Heart left ventricle (tissue), 13 donors: ENCODE results near the gene FBXL17.

Experiments
- POLR2A ChIP-seq, 2 donors: fragments of 450-650 bp; IDR thresholded peaks; one replicate each; pipeline ENCODE4 v1.6.1; 2017; ENCODE audit warnings: antibody characterized with exemption in 2 of 2, mild to moderate bottlenecking in 2 of 2, moderate library complexity in 2 of 2
- TF ChIP-seq, protein P1 (sequence below), 12 donors: fragments of 200-600 bp; sonication (generic) in 4 of 12; IDR thresholded peaks; one replicate each; pipeline versions ENCODE4 v1.5.0 to v1.8.0; 2018 to 2022; ENCODE audit warnings: antibody characterized with exemption in 12 of 12, mild to moderate bottlenecking in 5 of 12
- donor health status: ischemic (EF 13 %, LVEDD 7.1; RV severe dilation, severe dysfunction).
- donor health status: DM: no; HTN: yes; CAD: no.
- donor health status: DM: no; HTN: no; CAD: no.
- donor health status: ischemic (EF 25% LVEDD 6.9; RV normal size, moderate dysfunction).
- donor health status: ischemic (EF 25% LVEDD 5.7; RV mildly dilated, moderate dysfunction).
- donor health status: ischemic (EF 35%, LVEDD 5.7; RV mildly dilated, moderate dysfunction).
- donor health status: nonischemic (EF 11% LVEDD 7.7; RV severe dilation, severe dysfunction).
- donor health status: DM: yes; HTN: yes; CAD: no.
- donor health status: PGD.
- donor health status: ischemic (EF 29% LVEDD 5.4; RV normal size, mild dysfunction).
- donor health status: nonischemic (EF 23%, LVEDD 6.1; RV moderate dilation, normal function).

DNA sequence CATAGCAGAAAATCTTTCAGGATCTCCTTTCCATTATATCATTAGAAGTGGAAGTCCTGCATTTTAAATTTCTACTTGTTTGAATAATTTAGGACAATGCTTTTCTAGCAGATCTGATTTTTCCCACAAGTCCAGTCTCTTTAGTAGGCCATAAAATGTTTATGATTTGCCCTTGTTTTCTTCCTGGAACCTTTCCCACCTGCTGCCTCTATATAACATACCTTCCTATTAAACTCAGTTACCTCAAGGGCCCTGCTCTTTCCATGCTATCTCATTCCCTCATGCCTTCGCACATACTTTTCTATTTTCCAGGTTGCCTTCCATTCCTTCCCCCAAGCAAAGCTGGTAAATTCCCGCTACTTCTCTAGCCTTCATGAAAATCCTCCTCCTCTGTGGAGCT lies 524.1 kb downstream of the FBXL17 start:
- TF ChIP-seq, protein P1, sequence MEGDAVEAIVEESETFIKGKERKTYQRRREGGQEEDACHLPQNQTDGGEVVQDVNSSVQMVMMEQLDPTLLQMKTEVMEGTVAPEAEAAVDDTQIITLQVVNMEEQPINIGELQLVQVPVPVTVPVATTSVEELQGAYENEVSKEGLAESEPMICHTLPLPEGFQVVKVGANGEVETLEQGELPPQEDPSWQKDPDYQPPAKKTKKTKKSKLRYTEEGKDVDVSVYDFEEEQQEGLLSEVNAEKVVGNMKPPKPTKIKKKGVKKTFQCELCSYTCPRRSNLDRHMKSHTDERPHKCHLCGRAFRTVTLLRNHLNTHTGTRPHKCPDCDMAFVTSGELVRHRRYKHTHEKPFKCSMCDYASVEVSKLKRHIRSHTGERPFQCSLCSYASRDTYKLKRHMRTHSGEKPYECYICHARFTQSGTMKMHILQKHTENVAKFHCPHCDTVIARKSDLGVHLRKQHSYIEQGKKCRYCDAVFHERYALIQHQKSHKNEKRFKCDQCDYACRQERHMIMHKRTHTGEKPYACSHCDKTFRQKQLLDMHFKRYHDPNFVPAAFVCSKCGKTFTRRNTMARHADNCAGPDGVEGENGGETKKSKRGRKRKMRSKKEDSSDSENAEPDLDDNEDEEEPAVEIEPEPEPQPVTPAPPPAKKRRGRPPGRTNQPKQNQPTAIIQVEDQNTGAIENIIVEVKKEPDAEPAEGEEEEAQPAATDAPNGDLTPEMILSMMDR (IDR thresholded peaks at IDR 0.05) = no peak
- TF ChIP-seq POLR2A (IDR thresholded peaks at IDR 0.05) = no peak
